HG02759 (cell line): ENCODE measurements around the gene KRTAP6-2.

Experiments
- ATAC-seq: cut with Tn5 transposase; IDR thresholded peaks from one replicate; pipeline ENCODE4 v1.9.1; 2021; ENCODE audit warnings: mild to moderate bottlenecking, moderate library complexity; ENCODE audit not compliant: unreplicated experiment

KRTAP6-2 gene

GRCh38 chr21:30598802-30599201, at the start of gene KRTAP6-2:
TSS of gene KRTAP6-2 (minus strand) at chr21:30598902. CDS start at chr21:30598874, 28 bp downstream.
- no peak for ATAC-seq

GRCh38 chr21:30646904-30647414, 48.3 kb upstream of the KRTAP6-2 start:
- ATAC-seq = no peak

GRCh38 chr21:30642564-30642963, 43.9 kb upstream of the KRTAP6-2 start, which contains the start of gene KRTAP20-3:
TSS of gene KRTAP20-3 (plus strand) at chr21:30642864.
- ATAC-seq = no peak

- ATAC-seq = no peak
Measured at GRCh38 chr21:30638686-30639085, 40.0 kb upstream of the KRTAP6-2 start.

- no peak for ATAC-seq
Measured at GRCh38 chr21:30634906-30635305, 36.2 kb upstream of the KRTAP6-2 start, which contains the start of gene KRTAP20-2. TSS of gene KRTAP20-2 (plus strand) at chr21:30635206. CDS start at chr21:30635264, 58 bp downstream.

GRCh38 chr21:30629200-30629599, 30.5 kb upstream of the KRTAP6-2 start:
- no peak for ATAC-seq

GRCh38 chr21:30628109-30628508, 29.4 kb upstream of the KRTAP6-2 start:
- ATAC-seq = no peak

- no peak for ATAC-seq
Measured at GRCh38 chr21:30625449-30626165, 26.9 kb upstream of the KRTAP6-2 start.

- ATAC-seq = no peak
Measured at GRCh38 chr21:30623362-30623761, 24.7 kb upstream of the KRTAP6-2 start.

GRCh38 chr21:30620522-30620921, 21.8 kb upstream of the KRTAP6-2 start, which contains the start of gene KRTAP20-4:
TSS of gene KRTAP20-4 (plus strand) at chr21:30620627.
- no peak for ATAC-seq

GRCh38 chr21:30620080-30620479, 21.4 kb upstream of the KRTAP6-2 start:
- ATAC-seq = no peak

GRCh38 chr21:30616125-30616524, 17.4 kb upstream of the KRTAP6-2 start, which contains the start of gene KRTAP20-1:
TSS of gene KRTAP20-1 (plus strand) at chr21:30616425. CDS start at chr21:30616455, 30 bp downstream.
- ATAC-seq = no peak

GRCh38 chr21:30615199-30615598, 16.5 kb upstream of the KRTAP6-2 start:
- no peak for ATAC-seq

GRCh38 chr21:30613836-30614235, 15.1 kb upstream of the KRTAP6-2 start, which contains the start of gene KRTAP6-1:
TSS of gene KRTAP6-1 (minus strand) at chr21:30613930. CDS start at chr21:30613904, 26 bp downstream.
- ATAC-seq = no peak

- no peak for ATAC-seq
Measured at GRCh38 chr21:30612132-30612531, 13.4 kb upstream of the KRTAP6-2 start.

GRCh38 chr21:30605968-30606367, 7.3 kb upstream of the KRTAP6-2 start:
- ATAC-seq = no peak

GRCh38 chr21:30600787-30601186, 2.1 kb upstream of the KRTAP6-2 start, which contains the start of gene KRTAP22-1:
TSS of gene KRTAP22-1 (plus strand) at chr21:30601087.
- no peak for ATAC-seq

GRCh38 chr21:30592140-30592539, 6.6 kb downstream of the KRTAP6-2 start, which contains the start of gene KRTAP6-3:
TSS of gene KRTAP6-3 (plus strand) at chr21:30592440. CDS start at chr21:30592446, 6 bp downstream.
- no peak for ATAC-seq

- ATAC-seq = no peak
Measured at GRCh38 chr21:30590297-30590696, 8.4 kb downstream of the KRTAP6-2 start, which contains the start of gene KRTAP22-2. TSS of gene KRTAP22-2 (minus strand) at chr21:30590397.

GRCh38 chr21:30582870-30583269, 15.8 kb downstream of the KRTAP6-2 start:
- ATAC-seq = no peak

GRCh38 chr21:30580132-30580531, 18.6 kb downstream of the KRTAP6-2 start:
- ATAC-seq = no peak

GRCh38 chr21:30579346-30579745, 19.4 kb downstream of the KRTAP6-2 start:
- ATAC-seq = no peak
